Endodermal cell (in vitro differentiated cells): ENCODE results near the gene LOX. TPM values are rescaled to one million over a fixed set of nuclear protein-coding genes. Genes with fewer than 3 reads are reported as not detected.
A peak's percentile ranks its signal among the peaks of the same experiment; 100 is the strongest.

Experiments
- DNase-seq: peaks from one replicate; pipeline ENCODE4 v3.0.0-alpha.2; 2017
- H3K27ac ChIP-seq: 2 replicates; pipeline ENCODE4 v1.5.1; 2013; ENCODE audit warnings: mild to moderate bottlenecking, low read depth, low read length, moderate library complexity
- H3K27me3 ChIP-seq: 2 replicates; pipeline ENCODE4 v1.6.1; 2013; ENCODE audit warnings: mild to moderate bottlenecking, low read length, moderate library complexity; ENCODE audit not compliant: insufficient read depth, control insufficient read depth, poor library complexity, severe bottlenecking
- H3K36me3 ChIP-seq: 2 replicates; pipeline ENCODE4 v1.7.0; 2013; ENCODE audit warnings: mild to moderate bottlenecking, low read length, moderate library complexity; ENCODE audit not compliant: control insufficient read depth, insufficient read depth
- H3K4me1 ChIP-seq: one replicate; pipeline ENCODE4 v1.7.0; 2013; ENCODE audit warnings: low read length; ENCODE audit not compliant: control insufficient read depth, insufficient read depth
- H3K4me3 ChIP-seq: 2 replicates; pipeline ENCODE4 v1.5.1; 2013; ENCODE audit warnings: mild to moderate bottlenecking, low read length, moderate library complexity
- H3K9ac ChIP-seq: 2 replicates; pipeline ENCODE4 v1.6.1; 2013; ENCODE audit warnings: mild to moderate bottlenecking, low read length, moderate library complexity; ENCODE audit not compliant: poor library complexity, severe bottlenecking; ENCODE audit errors: extremely low read depth
- H3K9me3 ChIP-seq: 2 replicates; pipeline ENCODE4 v1.6.1; 2013; ENCODE audit warnings: mild to moderate bottlenecking, low read length, moderate library complexity; ENCODE audit not compliant: control insufficient read depth
- H3K27ac Mint-ChIP-seq: 2 replicates; pipeline ENCODE4 v1.8.0; 2020; ENCODE audit warnings: mixed read lengths
- H3K27me3 Mint-ChIP-seq: 2 replicates; pipeline ENCODE4 v1.8.0; 2021; ENCODE audit warnings: mild to moderate bottlenecking, mixed read lengths; ENCODE audit not compliant: insufficient read depth
- H3K36me3 Mint-ChIP-seq: 2 replicates; pipeline ENCODE4 v1.8.0; 2020; ENCODE audit warnings: low read depth, mixed read lengths
- H3K4me1 Mint-ChIP-seq: 2 replicates; pipeline ENCODE4 v1.8.0; 2020; ENCODE audit warnings: mixed read lengths
- H3K4me3 Mint-ChIP-seq: 2 replicates; pipeline ENCODE4 v1.8.0; 2020; ENCODE audit warnings: mild to moderate bottlenecking, moderate library complexity, mixed read lengths
- H3K9me3 Mint-ChIP-seq: 2 replicates; pipeline ENCODE4 v1.8.0; 2020; ENCODE audit warnings: mild to moderate bottlenecking, mixed read lengths
- CTCF ChIP-seq: fragments of 200-600 bp; sonication (generic); conservative IDR thresholded peaks from 2 replicates; pipeline ENCODE4 v1.5.0; 2021; ENCODE audit warnings: antibody characterized with exemption, mild to moderate bottlenecking
- WGBS, 2 experiments: methylation state at CpG; one replicate each; pipeline versions ENCODE4 v1.1.5 to v1.1.7; 2013; ENCODE audit warnings: missing lambda C conversion rate in 2 of 2, mixed read lengths in 1 of 2; ENCODE audit not compliant: insufficient coverage in 1 of 2, insufficient read length in 1 of 2; 5-methylcytosine and 5-hydroxymethylcytosine counted together
- long read RNA-seq, 4 experiments: library from polyadenylated mRNA in 2 of 4; library from RNA in 1 of 4; library from capped mRNA in 1 of 4; stranded (forward) in 3 of 4; unstranded in 1 of 4; transcript quantifications; one replicate each; pipeline ENCODE4 v2.0.0, GENCODE V29; 2020 to 2021; ENCODE audit warnings: inconsistent platforms in 1 of 4
- polyA plus RNA-seq, 2 experiments: library from polyadenylated mRNA; stranded (reverse); fragments of 50-300 nt; gene quantifications; one replicate each; pipeline ENCODE4 v1.2.3, GENCODE V29; 2013
- total RNA-seq, 2 donors: library from RNA; stranded (reverse); fragmentation: NEBNext Ultra II Directional in 1 of 2; extraction: Animal tissue kit (Norgen Biotek cat#: 25700) in 1 of 2; gene quantifications; 2 replicates in 1 of 2; 3 replicates in 1 of 2; pipeline ENCODE4 v1.2.1, GENCODE V29; 2021

The LOX gene
- total RNA-seq, result 10 to 100 TPM; 16.4 to 16.5 TPM
- 6.7 TPM for polyA plus RNA-seq (2013, experiment 1 of 2)
- 6.3 TPM for polyA plus RNA-seq (2013, experiment 2 of 2)
- long read RNA-seq, experiment 1, full-length matches to known transcripts, result 3 of 7 reads
- long read RNA-seq, experiment 1, partial matches to known transcripts, result 0 of 7 reads
- long read RNA-seq, experiment 1, other reads (novel, unspliced or antisense), result 4 of 7 reads
- long read RNA-seq, experiment 2, full-length matches to known transcripts, result 25 of 29 reads
- long read RNA-seq, experiment 2, partial matches to known transcripts, result 3 of 29 reads
- long read RNA-seq, experiment 2, other reads (novel, unspliced or antisense), result 1 of 29 reads
- long read RNA-seq, experiment 3, full-length matches to known transcripts, result 129 of 137 reads
- long read RNA-seq, experiment 3, partial matches to known transcripts, result 0 of 137 reads
- long read RNA-seq, experiment 3, other reads (novel, unspliced or antisense), result 8 of 137 reads
- long read RNA-seq, experiment 4, result 0 reads

- 11 to 12% methylated on average over 9 to 30 of the region's 35 CpGs for WGBS, 2 experiments
- peak; percentile 76 for DNase-seq
- Mint-ChIP-seq H3K4me3 (peak within 1 kb of the TSS; percentile 81), H3K9me3 (no peaks in the 10 kb centered on the region), H3K27me3 (peaks cover 28% of the 10 kb centered on the region), H3K27ac (peak within 1 kb of the TSS; percentile 76), H3K4me1 (peaks cover 45% of the 10 kb centered on the region), H3K36me3 (peaks cover 8% of the 10 kb centered on the region)
- Histone ChIP-seq H3K9ac (peak within 1 kb of the TSS; percentile 42), H3K4me1 (peaks cover 12% of the 10 kb centered on the region), H3K9me3 (no peaks in the 10 kb centered on the region), H3K27ac (no peak within 1 kb of the TSS), H3K4me3 (peak within 1 kb of the TSS; percentile 83), H3K27me3 (peaks cover 31% of the 10 kb centered on the region), H3K36me3 (peaks cover 6% of the 10 kb centered on the region)
- no peak for TF ChIP-seq CTCF
Measured at GRCh38 chr5:122078116-122079110, at the start of gene LOX. Gene LOX, minus strand, starts transcription at chr5:122078259. Its CDS starts 274 bp downstream, at chr5:122077985.

- peaks cover 3% of the 10 kb centered on the region for H3K4me1 ChIP-seq
- DNase-seq, result no peak
- Mint-ChIP-seq H3K4me1 (peaks cover 16% of the 10 kb centered on the region), H3K27ac (peak overlapping the region; percentile 9), H3K27me3 (no peaks in the 10 kb centered on the region), H3K4me3 (no peak overlapping the region), H3K9me3 (no peaks in the 10 kb centered on the region), H3K36me3 (no peaks in the 10 kb centered on the region)
- H3K9me3 ChIP-seq, result no peaks in the 10 kb centered on the region
- 92 to 93% methylated on average over 8 to 10 of the region's 10 CpGs for WGBS, 2 experiments
- peak overlapping the region; percentile 45 for H3K27ac ChIP-seq
- no peak overlapping the region for H3K9ac ChIP-seq
- H3K36me3 ChIP-seq, result no peaks in the 10 kb centered on the region
- no peak overlapping the region for H3K4me3 ChIP-seq
- H3K27me3 ChIP-seq, result no peaks in the 10 kb centered on the region
- no peak for TF ChIP-seq CTCF
Measured at GRCh38 chr5:122126756-122127321, 48.8 kb upstream of the LOX start.

- peaks cover 16% of the 10 kb centered on the region for H3K4me1 Mint-ChIP-seq
- no peak overlapping the region for H3K4me3 Mint-ChIP-seq
- no peak for TF ChIP-seq CTCF
- no peak overlapping the region for H3K27ac ChIP-seq
- no peaks in the 10 kb centered on the region for H3K9me3 Mint-ChIP-seq
- H3K9me3 ChIP-seq, result no peaks in the 10 kb centered on the region
- no peaks in the 10 kb centered on the region for H3K27me3 Mint-ChIP-seq
- H3K4me1 ChIP-seq, result peaks cover 3% of the 10 kb centered on the region
- no peak overlapping the region for H3K4me3 ChIP-seq
- no peaks in the 10 kb centered on the region for H3K36me3 Mint-ChIP-seq
- no peaks in the 10 kb centered on the region for H3K27me3 ChIP-seq
- H3K9ac ChIP-seq, result no peak overlapping the region
- no peaks in the 10 kb centered on the region for H3K36me3 ChIP-seq
- WGBS, 2 experiments, result 80 to 91% methylated on average over 1 of the region's 2 CpGs
- no peak overlapping the region for H3K27ac Mint-ChIP-seq
- DNase-seq, result no peak
Measured at GRCh38 chr5:122126177-122126755, 48.2 kb upstream of the LOX start.
